Nephron (organoid): Measurements from ENCODE around the gene ACR.

Experiments
- H3K27ac Mint-ChIP-seq, 3 experiments: 2 replicates each; pipeline ENCODE4 v1.8.0; 2020; ENCODE audit warnings: mixed read lengths in 3 of 3, mild to moderate bottlenecking in 2 of 3, moderate library complexity in 1 of 3
- H3K27me3 Mint-ChIP-seq: 2 replicates; pipeline ENCODE4 v1.8.0; 2021; ENCODE audit warnings: low read depth, mild to moderate bottlenecking, moderate library complexity, mixed read lengths
- H3K36me3 Mint-ChIP-seq: 2 replicates; pipeline ENCODE4 v1.8.0; 2020; ENCODE audit warnings: low read depth, mixed read lengths
- H3K4me1 Mint-ChIP-seq: 2 replicates; pipeline ENCODE4 v1.8.0; 2020; ENCODE audit warnings: mixed read lengths
- H3K4me3 Mint-ChIP-seq, 3 experiments: 2 replicates each; pipeline ENCODE4 v1.8.0; 2020; ENCODE audit warnings: mild to moderate bottlenecking in 3 of 3, mixed read lengths in 3 of 3, moderate library complexity in 2 of 3
- H3K9me3 Mint-ChIP-seq: 2 replicates; pipeline ENCODE4 v1.8.0; 2020; ENCODE audit warnings: mixed read lengths
- TF ChIP-seq, protein P1 (sequence below), 3 experiments: fragments of 200-600 bp; sonication (generic); IDR thresholded peaks; one replicate each; pipeline ENCODE4 v1.5.0; 2021; ENCODE audit warnings: antibody characterized with exemption in 3 of 3; ENCODE audit not compliant: unreplicated experiment in 3 of 3

Gene ACR

GRCh38 chr22:50726643-50727340, 11.2 kb upstream of the ACR start:
- TF ChIP-seq, protein P1, sequence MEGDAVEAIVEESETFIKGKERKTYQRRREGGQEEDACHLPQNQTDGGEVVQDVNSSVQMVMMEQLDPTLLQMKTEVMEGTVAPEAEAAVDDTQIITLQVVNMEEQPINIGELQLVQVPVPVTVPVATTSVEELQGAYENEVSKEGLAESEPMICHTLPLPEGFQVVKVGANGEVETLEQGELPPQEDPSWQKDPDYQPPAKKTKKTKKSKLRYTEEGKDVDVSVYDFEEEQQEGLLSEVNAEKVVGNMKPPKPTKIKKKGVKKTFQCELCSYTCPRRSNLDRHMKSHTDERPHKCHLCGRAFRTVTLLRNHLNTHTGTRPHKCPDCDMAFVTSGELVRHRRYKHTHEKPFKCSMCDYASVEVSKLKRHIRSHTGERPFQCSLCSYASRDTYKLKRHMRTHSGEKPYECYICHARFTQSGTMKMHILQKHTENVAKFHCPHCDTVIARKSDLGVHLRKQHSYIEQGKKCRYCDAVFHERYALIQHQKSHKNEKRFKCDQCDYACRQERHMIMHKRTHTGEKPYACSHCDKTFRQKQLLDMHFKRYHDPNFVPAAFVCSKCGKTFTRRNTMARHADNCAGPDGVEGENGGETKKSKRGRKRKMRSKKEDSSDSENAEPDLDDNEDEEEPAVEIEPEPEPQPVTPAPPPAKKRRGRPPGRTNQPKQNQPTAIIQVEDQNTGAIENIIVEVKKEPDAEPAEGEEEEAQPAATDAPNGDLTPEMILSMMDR (IDR thresholded peaks at IDR 0.05; ENCODE audit: unreplicated experiment in 3 of 3): no peak
- Mint-ChIP-seq H3K4me1 (no peaks in the 10 kb centered on the region), H3K9me3 (no peaks in the 10 kb centered on the region), H3K4me3 (no peak overlapping the region), H3K27ac (no peak overlapping the region), H3K27me3 (peaks cover 22% of the 10 kb centered on the region), H3K36me3 (peaks cover 22% of the 10 kb centered on the region)

DNA sequence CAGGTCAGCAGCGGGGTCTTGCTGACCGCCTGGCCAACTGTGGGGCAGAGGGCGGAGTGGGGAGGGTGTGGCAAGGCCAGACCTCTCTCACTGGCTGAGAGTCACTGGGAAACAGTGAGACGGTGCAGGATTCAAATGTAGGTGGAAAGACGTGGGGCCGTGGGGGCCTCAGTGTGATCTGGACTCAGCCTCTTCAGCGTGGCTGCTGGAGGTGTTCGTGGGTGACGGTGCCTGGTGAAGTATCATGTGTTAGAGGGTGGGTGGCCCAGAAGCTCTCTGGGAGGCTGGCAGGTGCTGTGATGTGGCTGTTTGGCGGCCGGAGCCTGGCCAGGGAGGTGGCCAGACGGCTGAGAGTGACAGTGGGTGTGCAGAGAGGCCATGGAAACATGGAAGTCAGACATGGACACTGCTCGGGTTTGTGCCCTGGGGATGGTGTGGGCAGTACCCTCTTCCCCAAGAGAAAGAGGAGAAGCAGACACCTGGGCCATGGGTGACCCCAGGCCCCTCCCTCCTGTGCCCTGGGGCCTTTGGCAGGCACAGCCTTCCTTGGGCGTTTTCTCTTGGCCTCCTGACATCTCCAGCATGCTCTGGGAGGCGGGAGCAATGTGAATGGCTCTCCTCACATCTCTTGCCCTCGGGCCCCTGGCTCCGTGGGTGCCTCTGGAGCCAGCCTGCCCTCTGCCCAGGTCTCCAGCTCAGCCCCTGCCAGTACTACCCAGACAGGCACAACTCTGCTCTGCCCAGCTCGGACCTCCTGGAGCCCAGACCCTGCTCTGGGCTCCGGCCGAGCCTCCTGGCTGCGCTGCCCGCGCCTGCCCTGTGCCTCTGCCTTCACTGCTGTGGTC, 10.1 kb upstream of the ACR start:
- no peaks in the 10 kb centered on the region for H3K9me3 Mint-ChIP-seq
- no peak overlapping the region for H3K27ac Mint-ChIP-seq
- TF ChIP-seq, protein P1 (IDR thresholded peaks at IDR 0.05; ENCODE audit: unreplicated experiment in 3 of 3): no peak
- H3K27me3 Mint-ChIP-seq: peaks cover 14% of the 10 kb centered on the region
- peaks cover 14% of the 10 kb centered on the region for H3K36me3 Mint-ChIP-seq
- no peaks in the 10 kb centered on the region for H3K4me1 Mint-ChIP-seq
- H3K4me3 Mint-ChIP-seq: no peak overlapping the region

DNA sequence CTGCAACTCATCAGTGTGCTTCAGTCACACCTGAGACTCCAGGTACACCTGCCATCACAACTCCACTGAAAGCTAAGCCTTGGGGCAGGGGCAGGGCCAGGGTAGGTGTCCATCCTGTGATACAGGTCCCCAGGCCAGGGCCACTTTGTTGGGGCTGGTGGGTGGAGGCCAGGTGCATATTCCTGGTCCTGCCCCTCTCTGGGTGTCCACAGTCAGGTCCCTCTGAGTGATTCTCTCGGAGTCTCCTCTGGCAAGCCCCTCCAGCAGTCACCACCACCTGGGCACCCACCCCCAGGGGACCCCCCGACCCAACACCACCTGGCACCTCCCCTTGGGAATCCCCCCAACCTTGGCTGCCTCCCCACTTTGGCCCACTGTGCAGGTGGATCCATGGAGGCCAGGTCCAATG, 9.5 kb upstream of the ACR start:
- H3K9me3 Mint-ChIP-seq: no peaks in the 10 kb centered on the region
- no peak overlapping the region for H3K27ac Mint-ChIP-seq
- TF ChIP-seq, protein P1 (IDR thresholded peaks at IDR 0.05; ENCODE audit: unreplicated experiment in 3 of 3): no peak
- peaks cover 4% of the 10 kb centered on the region for H3K4me1 Mint-ChIP-seq
- H3K4me3 Mint-ChIP-seq: no peak overlapping the region
- peaks cover 8% of the 10 kb centered on the region for H3K27me3 Mint-ChIP-seq
- H3K36me3 Mint-ChIP-seq: peaks cover 11% of the 10 kb centered on the region

- Mint-ChIP-seq H3K27me3 (peaks cover 3% of the 10 kb centered on the region), H3K36me3 (peaks cover 3% of the 10 kb centered on the region), H3K4me3 (no peak overlapping the region), H3K4me1 (peaks cover 8% of the 10 kb centered on the region), H3K9me3 (no peaks in the 10 kb centered on the region), H3K27ac (no peak overlapping the region)
- TF ChIP-seq, protein P1 (IDR thresholded peaks at IDR 0.05; ENCODE audit: unreplicated experiment in 3 of 3): no peak
Observed at GRCh38 chr22:50729391-50730012, 8.5 kb upstream of the ACR start.

- Mint-ChIP-seq H3K27me3 (peaks cover 3% of the 10 kb centered on the region), H3K27ac (no peak overlapping the region), H3K4me3 (no peak overlapping the region), H3K4me1 (peaks cover 8% of the 10 kb centered on the region), H3K9me3 (no peaks in the 10 kb centered on the region), H3K36me3 (peaks cover 2% of the 10 kb centered on the region)
- TF ChIP-seq, protein P1 (IDR thresholded peaks at IDR 0.05; ENCODE audit: unreplicated experiment in 3 of 3): no peak
Observed at GRCh38 chr22:50730013-50730891, 7.8 kb upstream of the ACR start.
